PC-9 (cell line): Measurements from ENCODE around the gene CKAP2.
"Not testable (repeated sequence)": the region's sequence is repeated elsewhere in the genome, so short reads cannot be mapped to it uniquely, and the experiment has no call there.

Source experiments
- CTCF ChIP-seq: fragments of 200-600 bp; sonication (generic); conservative IDR thresholded peaks from 2 replicates; pipeline ENCODE4 v1.6.1; 2017; ENCODE audit warnings: mixed run types, antibody characterized with exemption, mild to moderate bottlenecking, moderate library complexity
- EZH2 ChIP-seq: fragments of 200-600 bp; sonication (generic); IDR thresholded peaks from 2 replicates; pipeline ENCODE4 v1.8.0; 2017; ENCODE audit warnings: antibody characterized with exemption, low read depth

- not testable (repeated sequence) for TF ChIP-seq CTCF, EZH2
These were observed 25.6 kb downstream of the CKAP2 start for GRCh38 chr13:52480677-52481428.
